ENCODE results near the gene ZNF507. TPM values are rescaled to one million over a fixed set of nuclear protein-coding genes. Genes with fewer than 3 reads are reported as not detected.
"Not testable (repeated sequence)": the region's sequence is repeated elsewhere in the genome, so short reads cannot be mapped to it uniquely, and the experiment has no call there.

ZNF507 gene
- total RNA-seq, 1 donor from 2014 or later, result 7.1 TPM

DNA sequence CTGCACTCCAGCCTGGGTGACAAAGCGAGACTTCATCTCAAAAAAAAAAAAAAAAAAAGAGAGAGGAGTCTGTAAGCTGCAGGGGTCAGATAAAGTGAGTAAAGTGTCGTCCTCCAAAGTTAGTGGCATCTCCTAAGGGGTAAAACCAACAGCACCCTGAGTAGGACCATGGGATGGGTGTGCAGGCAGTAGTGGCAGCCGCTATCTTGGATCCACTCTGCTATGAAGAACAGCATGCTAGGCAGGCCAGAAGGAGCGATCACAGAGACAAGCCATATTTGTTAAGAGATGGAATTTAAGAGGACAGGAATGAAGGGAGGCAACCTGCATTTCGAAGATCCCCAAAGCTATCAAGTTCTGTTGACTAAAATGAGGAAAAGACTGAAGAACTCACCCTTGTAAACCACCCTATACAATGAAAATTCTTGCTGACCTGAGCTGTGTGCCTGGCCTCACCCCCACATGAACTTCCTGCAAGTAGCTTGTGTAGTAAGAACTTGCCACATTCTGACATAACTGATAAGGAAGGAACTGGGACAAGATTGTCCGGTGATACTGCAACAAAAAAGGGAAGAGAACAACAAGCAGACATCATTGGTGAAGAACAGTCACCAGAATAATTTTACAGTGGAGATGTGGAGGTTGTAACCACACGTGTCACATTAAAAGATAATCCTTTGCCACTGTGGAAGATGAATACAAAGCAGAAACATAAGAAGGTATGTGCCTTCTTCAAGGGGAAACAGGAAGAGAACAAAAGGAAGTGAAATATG is 76.4 kb downstream of the ZNF507 start:
- Histone ChIP-seq H3K36me3 (ENCODE audit: control insufficient read depth, insufficient read depth, low read length) (no peaks in the 10 kb centered on the region), H3K27me3 (ENCODE audit: control insufficient read depth, insufficient read depth, low read length) (no peaks in the 10 kb centered on the region), H3K4me3 (ENCODE audit: low read depth, low read length) (no peak overlapping the region)
- FAIRE-seq (no peak), DNase-seq (ENCODE audit: low read depth) (no peak)
- TF ChIP-seq, protein P1, sequence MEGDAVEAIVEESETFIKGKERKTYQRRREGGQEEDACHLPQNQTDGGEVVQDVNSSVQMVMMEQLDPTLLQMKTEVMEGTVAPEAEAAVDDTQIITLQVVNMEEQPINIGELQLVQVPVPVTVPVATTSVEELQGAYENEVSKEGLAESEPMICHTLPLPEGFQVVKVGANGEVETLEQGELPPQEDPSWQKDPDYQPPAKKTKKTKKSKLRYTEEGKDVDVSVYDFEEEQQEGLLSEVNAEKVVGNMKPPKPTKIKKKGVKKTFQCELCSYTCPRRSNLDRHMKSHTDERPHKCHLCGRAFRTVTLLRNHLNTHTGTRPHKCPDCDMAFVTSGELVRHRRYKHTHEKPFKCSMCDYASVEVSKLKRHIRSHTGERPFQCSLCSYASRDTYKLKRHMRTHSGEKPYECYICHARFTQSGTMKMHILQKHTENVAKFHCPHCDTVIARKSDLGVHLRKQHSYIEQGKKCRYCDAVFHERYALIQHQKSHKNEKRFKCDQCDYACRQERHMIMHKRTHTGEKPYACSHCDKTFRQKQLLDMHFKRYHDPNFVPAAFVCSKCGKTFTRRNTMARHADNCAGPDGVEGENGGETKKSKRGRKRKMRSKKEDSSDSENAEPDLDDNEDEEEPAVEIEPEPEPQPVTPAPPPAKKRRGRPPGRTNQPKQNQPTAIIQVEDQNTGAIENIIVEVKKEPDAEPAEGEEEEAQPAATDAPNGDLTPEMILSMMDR (IDR thresholded peaks at IDR 0.05; ENCODE audit: insufficient read depth, low read length, severe bottlenecking), result no peak

DNA sequence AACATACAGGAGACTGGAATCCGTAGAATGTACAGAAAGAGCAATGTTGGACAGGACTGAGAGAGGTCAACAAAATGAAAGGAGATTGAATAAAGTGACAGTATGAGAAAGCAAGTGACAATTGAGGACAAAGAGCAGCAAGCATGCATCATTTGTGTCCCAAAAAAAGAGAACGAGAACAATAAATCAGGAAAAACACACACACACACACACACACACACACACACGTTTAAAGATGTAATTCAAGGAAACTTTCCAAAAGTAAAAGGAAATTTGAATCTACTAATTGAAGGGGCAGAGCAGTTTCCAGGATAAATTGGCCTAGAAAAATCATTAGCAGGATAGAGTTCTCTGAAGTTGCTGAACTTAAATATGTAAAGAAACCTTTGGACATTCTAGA is 77.0 kb downstream of the ZNF507 start:
- Histone ChIP-seq H3K27me3 (ENCODE audit: control insufficient read depth, insufficient read depth, low read length) (no peaks in the 10 kb centered on the region), H3K4me3 (ENCODE audit: low read depth, low read length) (no peak overlapping the region), H3K36me3 (ENCODE audit: control insufficient read depth, insufficient read depth, low read length) (no peaks in the 10 kb centered on the region)
- FAIRE-seq (no peak), DNase-seq (ENCODE audit: low read depth) (no peak)
- TF ChIP-seq, protein P1 (IDR thresholded peaks at IDR 0.05; ENCODE audit: insufficient read depth, low read length, severe bottlenecking), result no peak

DNA sequence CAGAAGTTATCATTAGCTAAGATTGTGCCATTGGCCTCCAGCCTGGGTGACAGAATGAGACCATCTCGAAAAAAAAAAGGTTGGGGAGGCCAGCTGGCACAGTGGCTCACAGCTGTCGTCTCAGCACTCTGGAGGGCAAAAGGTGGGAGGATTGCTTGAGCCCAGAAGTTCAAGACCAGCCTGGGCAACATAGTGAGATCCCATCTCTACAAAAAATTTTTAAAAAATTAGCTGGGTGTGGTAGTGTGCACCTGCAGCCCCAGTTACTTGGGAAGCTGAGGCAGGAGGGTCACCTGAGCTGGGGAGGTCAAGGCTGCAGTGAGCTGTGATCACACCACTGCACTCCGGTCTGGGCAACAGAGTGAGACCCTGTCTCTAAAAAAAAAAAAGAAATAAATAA is 78.5 kb downstream of the ZNF507 start:
- H3K4me3 ChIP-seq (ENCODE audit: low read depth, low read length); H3K36me3 ChIP-seq (ENCODE audit: control insufficient read depth, insufficient read depth, low read length); DNase-seq (ENCODE audit: low read depth); H3K27me3 ChIP-seq (ENCODE audit: control insufficient read depth, insufficient read depth, low read length); FAIRE-seq: not testable (repeated sequence)

DNA sequence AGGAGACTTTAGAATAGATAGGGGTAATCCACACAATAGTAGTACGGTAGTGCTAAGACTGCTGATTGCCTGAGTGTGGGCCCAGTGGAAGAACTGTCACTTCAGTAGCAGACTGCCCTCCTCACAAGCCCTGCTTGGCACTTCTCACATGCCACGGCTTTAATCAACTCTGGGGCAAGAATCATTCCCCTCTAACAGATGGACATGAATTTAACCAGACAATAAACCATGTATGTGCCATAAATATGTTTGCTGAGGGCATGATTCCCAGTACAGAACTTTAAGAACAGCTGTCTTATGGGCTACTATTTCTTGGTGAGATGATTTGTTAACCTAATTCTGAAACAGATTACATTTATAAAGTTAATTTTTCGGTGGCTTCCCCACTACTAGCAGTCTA is 82.1 kb downstream of the ZNF507 start:
- no peaks in the 10 kb centered on the region for H3K36me3 ChIP-seq (ENCODE audit: control insufficient read depth, insufficient read depth, low read length)
- TF ChIP-seq, protein P1 (IDR thresholded peaks at IDR 0.05; ENCODE audit: insufficient read depth, low read length, severe bottlenecking), result no peak
- no peaks in the 10 kb centered on the region for H3K27me3 ChIP-seq (ENCODE audit: control insufficient read depth, insufficient read depth, low read length)
- DNase-seq (ENCODE audit: low read depth) (no peak), FAIRE-seq (no peak)
- no peak overlapping the region for H3K4me3 ChIP-seq (ENCODE audit: low read depth, low read length)

DNA sequence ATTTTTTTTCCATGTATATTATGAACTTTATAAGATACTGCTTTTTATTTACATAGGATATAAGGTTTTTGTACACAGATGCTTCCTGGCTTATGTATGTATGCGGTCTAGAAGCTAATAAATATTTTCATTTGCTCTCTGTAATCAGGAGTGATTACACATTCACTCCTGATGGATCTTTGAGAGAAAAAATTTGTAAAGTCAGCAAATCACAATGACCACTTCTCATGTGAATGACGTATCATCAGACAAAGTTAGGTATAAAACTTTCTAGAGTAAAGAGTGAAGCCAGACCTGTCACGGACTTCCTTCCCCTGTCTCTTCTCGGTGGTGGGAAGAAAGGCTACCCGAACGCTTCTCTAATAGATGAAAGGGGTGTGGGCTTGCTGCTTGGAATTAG is 91.3 kb downstream of the ZNF507 start:
- DNase-seq (ENCODE audit: low read depth) (no peak), FAIRE-seq (no peak)
- no peaks in the 10 kb centered on the region for H3K27me3 ChIP-seq (ENCODE audit: control insufficient read depth, insufficient read depth, low read length)
- TF ChIP-seq, protein P1 (IDR thresholded peaks at IDR 0.05; ENCODE audit: insufficient read depth, low read length, severe bottlenecking), result no peak
- no peak overlapping the region for H3K4me3 ChIP-seq (ENCODE audit: low read depth, low read length)
- H3K36me3 ChIP-seq (ENCODE audit: control insufficient read depth, insufficient read depth, low read length), result no peaks in the 10 kb centered on the region

DNA sequence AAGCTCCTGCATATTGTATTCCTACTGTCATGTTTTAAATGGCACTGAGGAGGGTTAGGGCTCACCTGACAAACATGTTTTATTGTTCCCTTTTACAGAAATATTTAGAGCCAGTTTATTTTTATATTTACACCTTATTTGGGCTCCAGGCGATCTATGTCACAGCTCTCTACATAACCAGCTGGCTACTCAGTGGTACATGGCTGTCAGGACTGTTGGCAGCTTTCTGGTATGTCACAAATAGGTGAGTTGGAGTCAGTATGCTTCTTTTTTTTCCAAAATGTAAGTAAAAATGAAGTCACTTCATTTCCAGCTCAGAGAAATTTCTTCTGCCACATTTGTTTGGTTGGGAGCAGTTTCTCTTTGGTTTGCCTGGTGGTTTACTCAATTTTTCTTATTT is 91.7 kb downstream of the ZNF507 start:
- no peak overlapping the region for H3K4me3 ChIP-seq (ENCODE audit: low read depth, low read length)
- TF ChIP-seq, protein P1 (IDR thresholded peaks at IDR 0.05; ENCODE audit: insufficient read depth, low read length, severe bottlenecking), result no peak
- no peak for FAIRE-seq
- DNase-seq (ENCODE audit: low read depth), result no peak
- H3K27me3 ChIP-seq (ENCODE audit: control insufficient read depth, insufficient read depth, low read length), result no peaks in the 10 kb centered on the region
- no peaks in the 10 kb centered on the region for H3K36me3 ChIP-seq (ENCODE audit: control insufficient read depth, insufficient read depth, low read length)

Other genes with a start within 250 kb of the ZNF507 start
- 4.9 and 5.8 TPM in 2 replicates for gene DPY19L3, start 60.2 kb downstream of the ZNF507 start, total RNA-seq
- 131 and 159 TPM in 2 replicates for gene PDCD5, start 235.6 kb downstream of the ZNF507 start, total RNA-seq